ENCODE data around the gene RBBP8NL. TPM values are rescaled to one million over a fixed set of nuclear protein-coding genes. Genes with fewer than 3 reads are reported as not detected.

Gene RBBP8NL
- total RNA-seq, 1 donor from 2014 or later, result not detected

DNA sequence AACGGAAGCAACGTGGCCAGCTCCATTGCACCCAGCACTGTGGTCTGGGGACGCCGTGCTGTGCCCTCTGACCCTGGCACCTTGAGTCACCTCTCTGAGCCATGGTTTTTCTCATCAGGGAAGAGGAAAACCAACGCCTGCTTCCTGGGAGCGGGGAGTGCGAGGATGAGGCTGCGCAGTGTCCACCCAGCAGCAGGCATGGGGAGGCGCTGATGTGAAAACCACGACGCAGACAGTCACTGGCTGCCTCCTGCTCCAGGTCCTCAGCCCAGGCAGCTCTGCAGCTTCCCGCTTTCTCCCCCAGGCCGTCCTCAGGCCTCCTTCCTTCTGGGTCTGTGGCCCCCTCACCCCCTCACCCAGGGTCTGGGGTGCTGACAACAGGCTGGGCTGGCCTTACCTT lies 34.5 kb upstream of the RBBP8NL start:
- no peak for DNase-seq (ENCODE audit: low read depth, low spot score)

DNA sequence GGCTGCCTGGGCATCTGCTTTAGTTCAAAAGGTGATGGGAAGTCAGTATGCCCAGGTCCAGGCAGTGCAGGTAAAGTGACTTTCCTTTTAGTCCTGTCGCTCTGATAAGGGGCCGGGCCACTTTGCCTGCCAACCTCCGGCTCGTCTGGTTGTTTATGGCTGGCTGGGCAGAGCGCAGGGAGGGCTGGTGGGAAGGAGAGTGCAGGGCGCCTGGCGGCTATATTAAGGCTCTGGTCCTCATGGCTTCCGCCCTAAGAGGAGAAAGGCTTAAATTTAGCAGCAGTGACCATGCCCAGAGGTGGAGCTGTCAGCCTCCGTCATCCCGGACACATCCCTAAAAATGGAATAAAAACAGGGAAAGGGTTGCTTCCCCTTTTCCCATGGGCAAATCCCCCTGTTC lies 33.8 kb upstream of the RBBP8NL start:
- DNase-seq (ENCODE audit: low read depth, low spot score), result no peak

DNA sequence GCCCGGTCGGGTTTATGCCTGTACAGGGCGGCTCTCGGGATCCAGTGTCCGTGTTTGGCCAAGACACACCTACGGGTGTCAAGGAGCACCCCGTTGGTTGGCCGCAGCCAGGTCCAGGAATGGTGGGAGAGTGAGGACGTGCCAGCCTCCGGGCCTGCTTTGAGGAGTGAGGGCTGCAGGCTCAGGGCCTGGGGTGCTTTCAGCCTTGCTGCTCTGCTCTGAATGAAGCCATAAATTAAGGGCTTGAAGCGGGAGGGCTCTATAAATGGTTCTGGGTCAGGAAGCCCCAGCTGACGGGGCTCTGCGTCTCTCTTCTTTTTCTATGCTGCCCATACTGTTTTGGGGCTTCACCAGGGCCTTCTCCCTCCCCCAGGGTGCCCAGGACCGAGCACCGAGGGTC lies 33.3 kb upstream of the RBBP8NL start:
- DNase-seq (ENCODE audit: low read depth, low spot score), result no peak

DNA sequence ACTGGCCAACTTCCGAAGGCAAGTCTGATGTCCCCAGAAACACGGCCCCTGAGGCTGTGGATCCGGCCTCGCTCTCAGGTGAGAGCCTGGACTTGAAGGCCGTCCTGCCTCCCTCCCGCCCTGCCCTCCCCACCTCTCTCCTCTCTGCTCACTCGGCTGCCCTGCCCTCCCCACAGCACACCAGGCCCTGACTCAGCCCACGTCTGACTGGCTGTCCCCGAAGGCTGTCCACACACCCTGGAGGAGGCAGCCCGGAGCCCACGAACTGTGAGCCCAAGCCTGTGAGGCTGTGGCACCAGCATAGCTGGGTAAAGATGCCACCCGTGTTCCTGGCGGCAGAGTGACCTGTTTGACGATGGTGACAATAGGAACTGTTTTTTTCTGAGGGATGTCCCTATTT lies 32.1 kb upstream of the RBBP8NL start:
- no peak for DNase-seq (ENCODE audit: low read depth, low spot score)

DNA sequence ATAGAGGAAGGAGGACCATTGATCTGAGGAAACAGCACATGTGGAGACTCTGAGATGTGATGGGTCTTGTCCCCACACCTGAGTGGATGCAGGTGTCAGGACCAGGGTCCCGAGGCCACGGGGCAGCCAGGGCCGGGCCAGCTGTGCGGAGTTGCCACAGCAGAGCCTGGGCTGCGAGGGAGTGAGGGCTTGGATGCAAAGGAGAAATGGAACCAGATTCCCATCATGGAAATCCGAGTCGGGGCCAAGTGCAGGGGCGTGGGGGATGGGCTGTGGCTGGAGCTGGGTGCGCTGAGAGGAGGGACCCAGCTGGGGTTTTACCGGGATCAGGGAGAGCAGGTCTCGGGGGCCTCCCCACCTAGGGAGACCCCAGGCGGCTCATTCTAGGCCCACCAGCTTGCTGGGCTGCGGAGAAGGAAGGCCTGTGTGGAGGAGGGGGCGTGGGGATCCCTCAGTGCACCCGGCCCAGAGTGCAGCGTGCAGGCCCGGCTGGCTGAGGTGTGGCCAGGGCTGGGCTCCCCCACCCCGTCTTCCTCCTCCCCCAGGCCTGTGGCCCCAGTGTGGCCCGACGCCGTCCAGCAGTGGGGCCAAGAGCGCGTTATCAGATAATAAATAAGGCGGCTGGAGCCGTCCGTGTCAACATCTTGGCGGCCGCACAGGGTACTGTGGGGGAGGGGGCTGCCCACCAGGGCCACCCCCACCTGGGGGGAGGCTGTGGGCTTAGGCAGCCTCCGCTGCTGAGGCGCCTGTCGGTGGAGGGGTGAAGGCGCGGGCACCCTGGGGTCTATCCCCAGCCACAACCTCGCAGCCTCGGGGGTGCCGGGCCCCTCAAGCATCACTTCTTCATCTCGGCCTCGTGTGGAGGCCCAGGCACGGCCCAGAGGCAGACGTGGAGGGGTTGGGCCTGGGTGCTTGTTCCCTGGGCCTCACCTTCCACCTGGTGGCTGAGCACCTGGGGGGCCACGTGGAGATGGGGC lies 31.2 kb upstream of the RBBP8NL start:
- no peak for DNase-seq (ENCODE audit: low read depth, low spot score)

DNA sequence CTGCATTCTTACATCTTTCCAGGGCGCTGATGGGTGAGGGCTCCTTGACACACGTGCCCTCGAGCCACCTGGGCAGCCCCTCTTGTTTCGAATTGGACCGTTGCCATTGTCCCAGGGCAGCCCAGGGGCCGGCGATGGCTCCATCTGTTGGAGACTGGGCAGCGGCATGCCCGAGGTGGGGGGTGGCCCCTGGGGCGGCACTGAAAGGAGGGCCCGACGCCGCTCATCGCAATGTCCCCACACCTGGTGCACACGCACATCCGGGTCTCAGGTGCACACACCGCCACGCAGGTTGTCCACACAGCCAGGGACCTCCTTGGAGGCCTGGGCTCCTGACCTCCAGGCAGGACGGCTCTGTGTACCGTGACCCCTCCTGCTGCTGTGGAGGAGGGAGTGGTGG lies 30.5 kb upstream of the RBBP8NL start:
- DNase-seq (ENCODE audit: low read depth, low spot score), result no peak

DNA sequence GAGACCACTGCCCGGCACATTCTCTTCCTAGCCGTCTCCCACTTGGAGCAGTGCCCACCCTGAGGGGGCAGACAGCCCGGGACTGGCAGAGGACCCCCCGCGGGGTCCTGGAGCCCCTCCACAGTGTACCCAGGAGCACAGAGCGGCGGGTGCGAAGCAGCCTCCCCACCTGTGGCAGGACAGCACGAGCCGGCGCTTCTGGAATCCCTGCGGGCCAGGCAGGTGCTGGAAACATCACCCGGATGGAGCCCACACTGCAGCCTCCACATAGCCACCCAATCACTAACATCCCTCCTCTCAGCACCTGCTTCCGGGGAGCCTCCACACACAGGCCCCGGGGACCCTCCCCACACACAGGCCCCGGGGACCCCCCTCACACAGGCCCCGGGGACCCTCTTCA lies 29.8 kb upstream of the RBBP8NL start:
- DNase-seq (ENCODE audit: low read depth, low spot score), result no peak

DNA sequence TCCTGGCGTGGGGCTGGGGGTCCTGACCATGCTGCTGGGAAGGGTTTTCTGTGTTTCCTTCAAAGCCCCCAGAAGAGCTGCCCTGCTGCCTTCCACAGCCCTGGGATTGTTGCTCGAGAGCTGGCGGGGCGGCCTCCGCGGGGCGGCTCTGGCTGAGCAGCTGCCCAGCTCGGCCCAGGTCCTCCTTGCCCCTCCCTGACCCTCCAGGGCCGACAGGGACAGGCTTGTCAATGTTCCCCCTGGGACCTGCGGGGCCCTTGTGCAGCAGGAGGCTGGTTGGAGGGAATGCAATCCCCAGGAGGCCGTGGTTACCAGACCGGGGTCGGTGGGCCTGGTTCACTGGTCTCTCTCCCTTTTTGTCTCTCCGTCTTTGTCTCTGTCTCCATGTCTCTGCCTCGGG lies 28.6 kb upstream of the RBBP8NL start:
- no peak for DNase-seq (ENCODE audit: low read depth, low spot score)

DNA sequence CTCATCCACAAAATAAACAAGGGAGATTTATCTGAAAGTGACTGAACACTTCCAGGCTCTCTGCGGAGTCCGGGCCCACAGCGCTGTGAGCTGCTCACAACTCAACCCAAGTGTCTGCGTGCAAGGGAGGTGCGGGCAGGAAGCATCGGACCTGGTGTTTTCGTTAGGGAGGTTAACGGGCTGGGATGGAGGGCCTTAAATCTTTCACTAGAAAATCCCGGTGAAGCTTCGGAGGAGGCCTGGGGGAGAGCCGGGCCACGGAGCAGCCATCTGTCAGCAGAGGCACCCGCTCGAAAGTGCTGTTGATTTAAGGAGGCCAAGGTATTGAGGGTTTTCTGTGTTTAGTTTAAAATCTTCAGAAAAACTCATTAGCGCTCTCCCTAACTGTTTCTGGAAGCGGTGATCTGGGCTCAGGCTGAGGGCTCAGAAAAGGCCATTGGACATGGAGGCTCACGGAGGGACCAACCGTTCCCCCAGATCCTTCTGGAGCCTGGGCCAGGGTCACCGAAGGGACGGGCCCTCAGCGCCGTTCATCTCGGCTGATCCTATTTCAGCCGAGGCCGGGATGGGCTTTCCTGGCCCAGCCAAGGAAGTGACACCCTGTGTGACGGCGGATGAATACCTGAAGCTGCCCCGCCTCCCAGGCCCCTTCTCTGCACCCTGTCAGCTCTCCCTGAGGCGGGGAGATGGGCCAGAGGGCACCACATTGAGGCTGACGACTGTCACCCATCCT lies 27.7 kb upstream of the RBBP8NL start:
- DNase-seq (ENCODE audit: low read depth, low spot score), result no peak

DNA sequence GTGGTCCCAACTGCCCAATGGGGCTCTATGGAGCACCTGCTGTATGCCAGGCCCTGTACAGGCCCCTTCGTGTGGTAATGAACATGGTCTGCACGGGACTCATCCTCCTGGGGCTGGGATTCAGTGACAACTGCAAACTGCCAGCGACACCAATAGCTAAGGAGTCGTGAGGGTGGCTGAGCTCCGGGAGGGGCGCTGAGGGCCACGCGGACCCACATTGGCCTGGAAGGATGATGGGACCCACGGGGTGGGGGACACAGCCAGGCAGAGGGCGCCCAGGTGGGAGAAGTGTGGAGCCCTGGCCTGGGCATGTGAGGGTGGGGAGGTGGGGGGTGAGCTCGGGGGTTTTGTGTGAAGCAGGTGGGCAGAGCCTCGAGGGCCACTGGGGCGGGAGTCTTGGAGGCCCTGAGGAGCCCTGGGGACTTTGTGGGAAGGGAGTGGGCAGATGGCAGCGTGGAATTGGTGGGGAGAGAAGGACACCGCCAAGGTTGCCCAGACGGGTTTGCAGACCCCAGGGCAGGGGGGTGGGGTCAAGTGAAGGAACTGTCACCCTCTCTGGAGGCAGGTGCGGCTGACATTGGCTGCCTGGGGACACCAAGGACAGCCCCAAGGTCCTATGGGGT lies 26.0 kb upstream of the RBBP8NL start:
- DNase-seq (ENCODE audit: low read depth, low spot score), result no peak

DNA sequence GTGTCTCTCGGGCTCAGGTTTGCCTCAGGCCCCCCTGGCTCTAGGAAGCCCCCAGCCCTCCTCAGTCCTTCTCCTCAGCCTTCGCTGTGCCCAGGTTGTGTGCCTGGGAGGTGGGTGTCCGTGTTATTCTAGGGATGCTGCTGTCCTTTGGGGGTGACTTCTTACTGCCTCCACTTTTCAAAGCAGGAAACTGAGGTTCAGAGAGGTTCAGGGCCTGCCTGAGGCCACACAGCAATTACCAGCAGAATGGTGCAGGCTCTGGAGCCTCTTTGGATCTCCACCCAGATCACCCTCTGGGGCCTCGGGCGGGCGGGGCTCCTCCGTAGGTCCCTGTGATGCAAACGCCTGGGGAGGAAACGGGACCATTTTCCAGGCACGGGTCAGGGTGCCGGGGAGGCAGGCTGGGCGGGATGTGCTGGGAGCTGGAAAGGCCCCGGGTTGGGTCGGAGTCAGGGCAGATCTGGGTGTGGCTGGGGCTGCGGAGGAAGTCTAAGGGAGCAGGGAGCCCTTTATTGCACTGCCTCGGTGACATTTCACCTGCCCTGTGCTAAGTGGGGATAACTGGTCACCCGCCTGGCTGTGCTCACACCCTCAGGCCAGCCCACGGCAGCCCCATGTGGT lies 25.2 kb upstream of the RBBP8NL start:
- no peak for DNase-seq (ENCODE audit: low read depth, low spot score)

DNA sequence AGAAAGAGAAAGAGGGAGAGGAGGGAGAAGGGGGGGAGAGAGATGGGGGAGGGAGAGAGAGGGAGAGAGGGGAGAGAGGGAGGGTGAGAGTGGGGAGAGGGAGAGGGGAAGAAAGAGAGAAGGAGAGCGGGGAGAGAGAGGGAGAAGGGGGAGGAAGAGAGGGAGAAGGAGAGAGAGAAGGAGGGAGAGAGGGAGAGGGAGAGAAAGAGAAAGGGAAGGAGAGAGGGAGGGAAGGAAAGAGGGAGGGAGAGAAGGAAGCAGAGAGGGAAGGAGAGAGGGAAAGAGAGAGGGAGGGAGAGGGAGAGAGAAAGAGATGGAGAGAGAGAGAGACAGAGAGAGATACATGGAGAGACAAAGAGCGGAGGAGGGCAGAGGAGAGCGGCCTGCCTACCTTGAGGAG lies 24.6 kb upstream of the RBBP8NL start:
- DNase-seq (ENCODE audit: low read depth, low spot score), result no peak

DNA sequence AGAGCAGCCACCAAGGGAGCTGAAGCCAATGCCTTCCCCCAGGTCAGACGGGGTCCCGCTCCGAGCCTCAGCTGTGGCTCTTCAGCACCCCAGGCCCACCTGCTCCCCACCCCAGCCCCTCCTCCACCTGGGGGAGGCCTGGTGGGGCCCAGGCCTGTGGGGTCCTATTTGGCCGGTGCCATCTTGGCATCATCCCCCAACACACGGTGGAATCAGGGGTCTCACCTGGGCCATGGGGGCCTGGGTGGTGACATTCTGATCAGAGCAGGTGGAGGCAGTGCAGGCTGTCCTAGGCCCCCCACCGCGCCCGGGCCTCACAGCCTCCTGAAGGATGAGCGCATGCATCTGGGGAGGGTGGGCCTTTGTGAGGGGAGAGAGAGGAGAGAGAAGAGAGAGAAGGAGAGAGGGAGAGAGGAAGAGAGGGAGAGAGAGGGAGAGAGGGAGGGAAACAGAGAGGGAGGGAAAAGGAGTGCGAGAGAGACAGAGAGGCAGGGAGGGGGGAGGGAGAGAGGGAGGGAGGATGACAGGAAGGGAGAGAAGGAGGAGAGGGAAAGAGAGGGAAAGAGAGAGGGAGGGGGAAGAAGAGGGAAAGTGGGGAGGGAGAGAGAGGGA lies 23.9 kb upstream of the RBBP8NL start:
- no peak for DNase-seq (ENCODE audit: low read depth, low spot score)

DNA sequence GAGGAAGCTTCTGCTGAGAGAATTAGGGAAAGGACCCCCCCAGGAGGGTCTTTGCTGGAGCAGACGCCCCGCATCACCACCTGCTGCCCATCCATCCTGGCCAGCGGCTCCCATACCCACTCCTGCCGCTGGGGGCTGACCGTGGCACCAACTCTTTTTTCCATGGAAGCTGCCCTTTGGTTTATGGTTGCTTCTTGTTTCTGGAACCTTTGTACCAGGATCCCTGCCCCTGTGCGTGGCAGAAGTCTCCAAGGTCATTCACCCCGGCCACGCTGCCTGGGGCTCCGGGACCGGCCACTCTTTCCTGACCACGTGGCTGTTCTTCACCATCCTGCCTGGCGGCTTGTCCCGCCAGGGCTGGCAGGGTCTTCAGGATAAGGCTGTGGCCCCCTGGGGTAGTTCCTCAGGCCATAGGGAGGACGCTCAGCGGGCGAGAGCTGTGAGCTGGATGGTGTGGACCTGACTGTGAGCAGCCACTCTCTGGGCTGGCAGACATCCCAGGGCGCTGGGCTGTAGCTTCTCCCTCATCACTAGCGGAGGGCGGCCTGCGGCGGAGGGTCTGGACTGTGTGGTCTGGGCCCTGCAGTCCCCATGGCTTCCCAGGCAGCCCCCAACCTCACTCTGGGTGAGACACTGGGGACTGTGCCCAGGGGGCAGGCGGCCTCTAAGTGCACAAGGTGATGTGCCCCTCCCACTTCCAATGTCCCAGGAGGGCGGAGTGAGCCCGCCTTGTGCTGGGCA lies 22.8 kb upstream of the RBBP8NL start:
- DNase-seq (ENCODE audit: low read depth, low spot score), result no peak

DNA sequence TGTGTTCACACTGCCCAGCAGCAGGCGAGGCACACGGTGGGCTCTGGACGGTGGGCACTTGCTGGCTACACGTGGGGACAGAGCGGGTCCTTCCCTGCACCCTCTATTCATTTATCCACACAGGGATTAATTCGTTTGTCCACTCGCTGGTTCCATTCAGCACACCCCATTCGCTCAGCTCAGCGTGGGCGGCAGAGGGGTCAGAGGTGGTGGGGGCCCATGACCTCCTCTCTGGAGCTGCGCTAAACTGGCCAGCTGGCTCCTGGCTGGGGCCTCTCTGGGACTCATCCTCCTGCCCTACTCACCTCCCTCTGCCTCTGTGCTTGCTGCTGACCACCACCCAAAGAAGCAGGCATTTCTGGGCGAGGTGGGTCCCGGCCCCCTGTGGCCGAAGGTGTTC lies 21.4 kb upstream of the RBBP8NL start:
- DNase-seq (ENCODE audit: low read depth, low spot score), result no peak

DNA sequence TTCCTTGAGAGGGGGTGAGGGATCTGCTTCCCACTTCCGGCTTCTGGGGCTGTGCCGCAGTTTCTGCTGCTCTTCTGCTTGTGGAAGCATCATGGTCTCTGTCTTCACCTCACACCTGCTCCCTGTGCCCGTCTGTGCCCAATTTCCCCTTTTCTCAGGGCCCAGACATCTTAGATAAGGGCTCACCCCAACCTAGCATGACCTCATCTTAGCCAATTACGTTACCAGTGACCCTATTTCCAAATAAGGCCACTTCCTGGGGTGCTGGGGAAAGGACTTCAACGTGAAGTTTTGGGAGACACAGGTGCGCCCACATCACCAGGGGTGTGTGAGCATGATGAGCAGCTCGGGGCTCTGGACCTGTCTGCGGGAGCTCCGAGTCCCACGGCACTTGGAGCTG lies 20.7 kb upstream of the RBBP8NL start:
- DNase-seq (ENCODE audit: low read depth, low spot score), result no peak

DNA sequence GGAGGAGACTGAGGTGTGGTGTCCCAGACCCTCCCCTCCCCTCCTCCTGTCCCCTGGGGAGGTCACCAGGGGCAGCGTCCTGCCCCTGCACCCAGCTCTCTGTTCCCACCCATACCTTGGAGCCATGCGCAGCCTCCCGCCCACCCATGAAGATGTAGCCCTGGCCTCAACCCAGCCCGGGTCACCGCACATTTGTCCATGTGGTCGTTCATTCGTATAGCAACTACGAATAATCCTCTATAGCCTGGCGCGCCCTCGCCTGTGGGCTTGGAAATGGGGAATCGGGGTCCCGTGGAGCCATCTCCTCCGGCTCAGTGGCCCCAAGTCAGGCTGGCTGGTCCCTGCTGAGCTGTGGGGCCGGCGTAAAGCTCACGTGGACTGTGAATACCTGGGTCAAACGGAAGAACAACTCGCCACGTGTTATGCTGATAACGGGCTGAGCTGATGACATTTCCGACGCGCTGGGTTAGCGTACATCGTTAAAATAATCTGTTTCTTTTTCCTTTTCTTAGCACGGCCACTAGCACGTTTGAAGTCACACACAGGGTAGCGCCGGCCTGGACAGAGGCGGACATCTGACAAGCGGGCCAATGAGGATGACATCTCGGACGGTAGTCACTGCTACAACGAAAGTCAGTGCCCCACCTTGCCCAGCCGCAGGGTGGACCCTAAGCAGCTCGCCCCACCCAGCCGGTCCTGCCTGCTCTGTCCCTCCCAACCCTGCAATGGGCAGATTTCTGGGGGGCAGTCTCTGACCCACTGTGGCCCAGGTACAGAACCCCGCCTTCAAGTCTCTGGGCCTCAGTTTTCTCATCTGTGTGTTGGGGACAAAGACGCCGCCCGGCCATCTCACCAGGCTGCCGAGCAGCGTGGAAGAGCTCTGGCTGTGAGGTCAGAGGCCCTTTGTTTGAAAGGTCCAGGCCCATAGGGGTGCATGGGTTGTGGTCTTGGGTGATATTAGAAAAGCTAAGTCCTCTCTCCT lies 19.8 kb upstream of the RBBP8NL start:
- DNase-seq (ENCODE audit: low read depth, low spot score), result no peak

DNA sequence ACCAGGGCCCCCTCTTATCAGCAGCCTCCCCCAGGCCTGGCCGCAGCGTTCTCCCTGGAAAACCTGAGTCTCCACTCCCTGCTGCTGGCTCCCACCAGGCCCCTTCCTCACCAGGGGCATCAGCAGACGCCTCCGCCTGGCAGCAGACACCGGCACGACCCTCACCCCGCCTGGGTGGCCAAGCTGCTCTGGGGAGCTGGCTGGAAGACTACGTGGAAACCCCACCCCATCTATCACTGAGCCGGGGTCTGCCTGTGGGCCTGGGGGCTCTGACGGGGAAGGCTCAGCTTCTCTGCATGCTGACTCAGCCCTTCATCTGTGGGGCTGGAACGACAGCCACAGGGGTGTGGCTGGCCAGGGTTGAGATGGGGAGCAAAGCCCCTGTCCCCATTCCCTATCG lies 19.1 kb upstream of the RBBP8NL start:
- no peak for DNase-seq (ENCODE audit: low read depth, low spot score)

DNA sequence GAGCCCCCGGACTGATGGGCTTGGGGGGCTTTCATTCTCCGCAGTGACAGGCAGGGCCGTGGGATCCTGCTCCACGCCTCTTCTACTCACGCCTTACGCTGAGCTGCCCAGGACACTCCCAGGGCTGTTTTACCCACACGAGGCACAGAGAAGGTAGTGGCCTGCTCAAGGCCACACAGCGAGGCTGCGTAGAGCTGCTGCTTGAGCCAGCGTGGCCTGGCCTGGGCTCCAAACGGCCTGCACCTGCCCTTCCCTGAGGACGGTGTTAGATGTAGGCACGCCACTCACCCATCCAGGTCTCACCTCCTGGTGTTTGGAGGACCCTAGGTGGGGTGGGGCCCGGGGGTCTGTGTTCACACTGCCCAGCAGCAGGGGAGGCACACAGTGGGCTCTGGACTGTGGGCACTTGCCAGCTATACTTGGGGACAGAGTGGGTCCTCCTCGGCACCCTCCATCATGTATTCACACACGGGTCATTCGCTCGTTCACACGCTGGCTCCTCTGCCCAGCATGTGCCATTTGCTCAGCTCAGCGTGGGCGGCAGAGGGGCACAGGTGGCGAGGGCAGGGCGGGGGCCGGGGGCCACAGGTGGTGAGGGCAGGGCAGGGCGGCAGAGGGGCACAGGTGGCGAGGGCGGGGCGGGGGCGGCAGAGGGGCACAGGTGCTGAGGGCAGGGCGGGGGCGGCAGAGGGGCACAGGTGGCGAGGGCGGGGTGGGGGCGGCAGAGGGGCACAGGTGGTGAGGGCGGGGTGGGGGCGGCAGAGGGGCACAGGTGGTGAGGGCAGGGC lies 18.4 kb upstream of the RBBP8NL start:
- DNase-seq (ENCODE audit: low read depth, low spot score), result no peak
